Omental fat pad (tissue), 4 donors: ENCODE data around the gene PDE4D. TPM values are rescaled to one million over a fixed set of nuclear protein-coding genes. Genes with fewer than 3 reads are reported as not detected.

Source experiments
- ATAC-seq: fragments of 150-250 bp; one replicate; pipeline ENCODE4 v1.9.1; 2016; ENCODE audit warnings: mild to moderate bottlenecking, moderate library complexity; ENCODE audit not compliant: low FRiP score
- DNase-seq: peaks from one replicate; pipeline ENCODE4 v3.0.0-alpha.2; 2019; ENCODE audit warnings: low spot score
- CTCF ChIP-seq, 3 donors: fragments of 450-650 bp; IDR thresholded peaks; one replicate each; pipeline ENCODE4 v1.5.1; 2016 to 2017; ENCODE audit warnings: antibody characterized with exemption in 3 of 3, mild to moderate bottlenecking in 3 of 3, moderate library complexity in 2 of 3
- total RNA-seq, 4 donors: library from RNA; depleted of rRNA; stranded (reverse); fragments of >200 nt; gene quantifications; one replicate each; pipeline ENCODE4 v1.1.0, GENCODE V29; 2016

Gene PDE4D
- total RNA-seq, 4 donors from 2014 or later: 32.5 to 94.8 (median 43.2) TPM

GRCh38 chr5:59772757-59773156, 120.8 kb downstream of the PDE4D start:
- no peak for ATAC-seq
- no peak for TF ChIP-seq CTCF (IDR thresholded peaks at IDR 0.05)
- no peak for DNase-seq

GRCh38 chr5:59772206-59772605, 121.3 kb downstream of the PDE4D start:
- DNase-seq (no peak), ATAC-seq (no peak)
- no peak for TF ChIP-seq CTCF (IDR thresholded peaks at IDR 0.05)

GRCh38 chr5:59770953-59771352, 122.6 kb downstream of the PDE4D start:
- no peak for ATAC-seq
- TF ChIP-seq CTCF (IDR thresholded peaks at IDR 0.05): no peak
- no peak for DNase-seq

GRCh38 chr5:59769832-59770231, 123.7 kb downstream of the PDE4D start:
- no peak for ATAC-seq
- no peak for TF ChIP-seq CTCF (IDR thresholded peaks at IDR 0.05)
- no peak for DNase-seq

GRCh38 chr5:59769041-59769360, 124.5 kb downstream of the PDE4D start:
- ATAC-seq: no peak
- no peak for DNase-seq
- no peak for TF ChIP-seq CTCF (IDR thresholded peaks at IDR 0.05)

- TF ChIP-seq CTCF (IDR thresholded peaks at IDR 0.05): no peak
- peak; percentile 65 for ATAC-seq
- no peak for DNase-seq
Measured at GRCh38 chr5:59768152-59769040, 125.1 kb downstream of the PDE4D start.

- no peak for TF ChIP-seq CTCF (IDR thresholded peaks at IDR 0.05)
- DNase-seq (no peak), ATAC-seq (peak; percentile 40)
Measured at GRCh38 chr5:59767681-59768151, 125.8 kb downstream of the PDE4D start.
